Endothelial cell of umbilical vein (primary cell): ENCODE measurements around the gene CCDC93. TPM values are rescaled to one million over a fixed set of nuclear protein-coding genes. Genes with fewer than 3 reads are reported as not detected.

Experiments
- BruUV-seq: library from RNA; stranded (reverse); fragments of 400-500 nt; replicated peaks from 2 replicates; lab custom pipeline; 2021; lab: Mats Ljungman, UMichigan
- CTCF ChIA-PET: fragments of 300-600, 350-600 bp; sonication (Branson Sonifier 250); formaldehyde crosslinking; loops from one replicate; lab custom pipeline; 2021; ENCODE audit warnings: antibody characterized with exemption, inconsistent platforms; lab: Charles Lee
- POLR2A ChIA-PET: fragments of 300-600, 350-600 bp; sonication (Branson Sonifier 250); formaldehyde crosslinking; loops from one replicate; lab custom pipeline; 2021; ENCODE audit warnings: antibody characterized with exemption, inconsistent platforms; lab: Charles Lee
- DNase-seq: peaks from one replicate; pipeline ENCODE4 v3.0.0-alpha.2; 2011; ENCODE audit warnings: low read depth, low spot score
- FAIRE-seq: peaks from 2 replicates; lab custom pipeline; 2011; peaks lifted over from hg19 to GRCh38; lab: Jason Lieb, UNC
- H2AFZ ChIP-seq: 2 replicates; pipeline ENCODE4 v1.6.0; 2012; ENCODE audit warnings: low read depth, low read length, control low read depth, inconsistent platforms
- H3K27ac ChIP-seq: 2 replicates; pipeline ENCODE4 v1.5.1; 2011; ENCODE audit warnings: low read depth, mild to moderate bottlenecking, control low read depth, low read length, moderate library complexity; ENCODE audit not compliant: insufficient read depth
- H3K27me3 ChIP-seq, 2 experiments: 2 replicates each; pipeline versions ENCODE4 v1.6.0 to v1.6.1; 2011; ENCODE audit warnings: low read length in 2 of 2, mixed read lengths in 1 of 2; ENCODE audit not compliant: control insufficient read depth in 2 of 2, insufficient read depth in 2 of 2
- H3K36me3 ChIP-seq, 2 experiments: 2 replicates in 1 of 2; 3 replicates in 1 of 2; pipeline ENCODE4 v1.5.1; 2011; ENCODE audit warnings: low read length in 2 of 2, mild to moderate bottlenecking in 1 of 2, moderate library complexity in 1 of 2; ENCODE audit not compliant: control insufficient read depth in 2 of 2, insufficient read depth in 2 of 2; ENCODE audit errors: extremely low read depth in 1 of 2
- H3K4me1 ChIP-seq: 3 replicates; pipeline ENCODE4 v1.5.1; 2011; ENCODE audit warnings: mild to moderate bottlenecking, low read length; ENCODE audit not compliant: control insufficient read depth, insufficient read depth; ENCODE audit errors: extremely low read depth
- H3K4me2 ChIP-seq: 2 replicates; pipeline ENCODE4 v1.6.1; 2011; ENCODE audit warnings: low read length, control low read depth, mixed read lengths; ENCODE audit not compliant: insufficient read depth
- H3K4me3 ChIP-seq, 3 experiments: fragments of 200-600 bp in 1 of 3; sonication (generic), shearing (Covaris generic) in 1 of 3; replicated peaks in 1 of 3; 2 replicates each; pipeline ENCODE4 v1.5.1; 2011 to 2016; ENCODE audit warnings: control low read depth in 3 of 3, low read length in 3 of 3, mild to moderate bottlenecking in 2 of 3, inconsistent platforms in 1 of 3, low read depth in 1 of 3, moderate library complexity in 1 of 3; ENCODE audit not compliant: insufficient read depth in 1 of 3
- H3K79me2 ChIP-seq: 2 replicates; pipeline ENCODE4 v1.6.0; 2012; ENCODE audit warnings: low read length, inconsistent platforms; ENCODE audit not compliant: control insufficient read depth, insufficient read depth
- H3K9ac ChIP-seq: replicated peaks from 2 replicates; pipeline ENCODE3; 2011; ENCODE audit warnings: low read length, control low read depth; ENCODE audit not compliant: insufficient read depth; ENCODE audit errors: extremely low read depth
- H3K9me1 ChIP-seq: replicated peaks from 3 replicates; pipeline ENCODE4 v1.6.0; 2011; ENCODE audit warnings: mild to moderate bottlenecking, low read length; ENCODE audit not compliant: control insufficient read depth, insufficient read depth; ENCODE audit errors: extremely low read depth
- H3K9me3 ChIP-seq: replicated peaks from 2 replicates; pipeline ENCODE4 v1.5.1; 2012; ENCODE audit warnings: low read length, inconsistent platforms; ENCODE audit not compliant: control insufficient read depth, insufficient read depth
- H4K20me1 ChIP-seq: replicated peaks from 2 replicates; pipeline ENCODE3; 2011; ENCODE audit warnings: mild to moderate bottlenecking, low read length; ENCODE audit not compliant: control insufficient read depth, insufficient read depth; ENCODE audit errors: extremely low read depth
- CTCF ChIP-seq, 2 donors: IDR thresholded peaks; 1 replicate in 1 of 2; 2 replicates in 1 of 2; pipeline ENCODE4 v1.5.1; 2011; ENCODE audit warnings: low read length in 2 of 2, mild to moderate bottlenecking in 2 of 2, moderate library complexity in 2 of 2, control low read depth in 1 of 2, inconsistent platforms in 1 of 2, low read depth in 1 of 2; ENCODE audit not compliant: insufficient read depth in 1 of 2; ENCODE audit errors: extremely low read depth in 1 of 2
- EZH2 ChIP-seq: IDR thresholded peaks from 2 replicates; pipeline ENCODE4 v1.6.1; 2012; ENCODE audit warnings: borderline replicate concordance, low read depth, mild to moderate bottlenecking, moderate library complexity, low read length, inconsistent platforms; ENCODE audit not compliant: severe bottlenecking
- FOS ChIP-seq: IDR thresholded peaks from 2 replicates; pipeline ENCODE4 v1.6.1; 2011; ENCODE audit warnings: mild to moderate bottlenecking, low read length, moderate library complexity, borderline replicate concordance; ENCODE audit not compliant: insufficient read depth
- GATA2 ChIP-seq: IDR thresholded peaks from 2 replicates; pipeline ENCODE4 v1.7.0; 2011; ENCODE audit warnings: low read depth, mild to moderate bottlenecking, moderate library complexity, mixed read lengths, low read length; ENCODE audit not compliant: insufficient read length, insufficient read depth
- JUN ChIP-seq: IDR thresholded peaks from 2 replicates; pipeline ENCODE4 v1.6.1; 2011; ENCODE audit warnings: borderline replicate concordance, low read depth; ENCODE audit not compliant: insufficient read length, insufficient read depth
- POLR2AphosphoS5 ChIP-seq: IDR thresholded peaks from 2 replicates; pipeline ENCODE4 v1.6.1; 2012; ENCODE audit warnings: low read depth, mild to moderate bottlenecking, control low read depth, low read length, moderate library complexity; ENCODE audit not compliant: insufficient read depth
- dilution Hi-C: fragments of 300-500 bp; cut with MboI; formaldehyde crosslinking; loops from one replicate; pipeline ENCODE4 v1.15.0; 2019; ENCODE audit warnings: low sequenced_read_pairs; ENCODE audit not compliant: extremely low pct_ligation_motif_present
- intact Hi-C: fragments of 100-400 bp; cut with micrococcal nuclease; formaldehyde crosslinking; loops from one replicate; pipeline ENCODE4 v1.10.0; 2022
- polyA plus RNA-seq, 4 experiments: library from polyadenylated mRNA; depleted of rRNA in 3 of 4; stranded (reverse) in 3 of 4; unstranded in 1 of 4; fragments of >200 nt; gene quantifications; 2 replicates each; pipeline versions ENCODE4 v1.2.1 to v1.2.3, GENCODE V29; 2011 to 2012; ENCODE audit warnings: missing spikeins in 1 of 4
- total RNA-seq: library from RNA; stranded (reverse); gene quantifications from 2 replicates; pipeline ENCODE4 v1.2.3, GENCODE V29; 2021

CCDC93 gene
- total and polyA plus RNA-seq, 2 donors (not counting 3 experiments of a cell fraction or from before 2014, with no cell fraction given) = 13.8 to 35.1 TPM

GRCh38 chr2:117949806-117950205 is 64.1 kb downstream of the CCDC93 start:
- Histone ChIP-seq H3K4me3 (no peak overlapping the region), H3K4me2 (no peak overlapping the region), H3K9ac (no peak overlapping the region), H3K27me3 (no peaks in the 10 kb centered on the region), H2AFZ (no peak overlapping the region), H3K4me1 (no peaks in the 10 kb centered on the region), H3K9me3 (no peaks in the 10 kb centered on the region), H4K20me1 (no peaks in the 10 kb centered on the region), H3K9me1 (no peaks in the 10 kb centered on the region), H3K79me2 (no peaks in the 10 kb centered on the region), H3K27ac (no peak overlapping the region), H3K36me3 (peaks cover 29 to 40% of the 10 kb centered on the region in 2 experiments)
- POLR2A ChIA-PET = no interaction called here
- no TSS peak for BruUV-seq
- intact Hi-C loops = no loop called here
- DNase-seq (no peak), FAIRE-seq (no peak)
- CTCF ChIA-PET = interaction anchor here (1.9 to 2.0 kb wide), 2 partner anchors 10 to 53 kb away, joined by 6 to 21 read pairs; no protein-coding TSS in a partner anchor
- dilution Hi-C loops = no loop called here
- TF ChIP-seq FOS (no peak), POLR2AphosphoS5 (no peak), CTCF (IDR thresholded peaks at IDR 0.05; ENCODE audit: extremely low read depth in 1 of 2, insufficient read depth in 1 of 2, low read depth in 1 of 2, low read length in 2 of 2) (no peak), EZH2 (no peak)

GRCh38 chr2:117948615-117949014 is 65.3 kb downstream of the CCDC93 start:
- TF ChIP-seq JUN (no peak), GATA2 (no peak)
- Histone ChIP-seq H3K4me1 (no peaks in the 10 kb centered on the region), H3K9me1 (no peaks in the 10 kb centered on the region), H3K27me3 (no peaks in the 10 kb centered on the region), H4K20me1 (no peaks in the 10 kb centered on the region), H3K9me3 (no peaks in the 10 kb centered on the region), H3K27ac (no peak overlapping the region), H3K4me3 (no peak overlapping the region), H3K79me2 (no peaks in the 10 kb centered on the region), H3K9ac (no peak overlapping the region), H2AFZ (no peak overlapping the region), H3K36me3 (peaks cover 28 to 42% of the 10 kb centered on the region in 2 experiments), H3K4me2 (no peak overlapping the region)
- POLR2A ChIA-PET = no interaction called here
- BruUV-seq = no TSS peak
- DNase-seq (no peak), FAIRE-seq (no peak)
- dilution Hi-C loops (no loop called here), intact Hi-C loops (no loop called here)
- CTCF ChIA-PET = no interaction called here
